Measurements from ENCODE around the gene SHMT1. TPM values are rescaled to one million over a fixed set of nuclear protein-coding genes. Genes with fewer than 3 reads are reported as not detected.

Gene SHMT1
- total RNA-seq, 1 experiment from 2014 or later: 17.7 TPM

GRCh38 chr17:18280249-18280648 is 83.1 kb downstream of the SHMT1 start:
- Histone ChIP-seq H3K4me3 (no peak overlapping the region), H3K36me3 (peaks cover 4% of the 10 kb centered on the region), H3K9me3 (no peaks in the 10 kb centered on the region), H3K27me3 (no peaks in the 10 kb centered on the region)
- DNase-seq: no peak

GRCh38 chr17:18278867-18279266 is 84.5 kb downstream of the SHMT1 start:
- no peak for DNase-seq
- H3K9me3 ChIP-seq: no peaks in the 10 kb centered on the region
- no peak overlapping the region for H3K4me3 ChIP-seq
- no peaks in the 10 kb centered on the region for H3K27me3 ChIP-seq
- H3K36me3 ChIP-seq: peaks cover 4% of the 10 kb centered on the region

Other genes starting within 250 kb of the SHMT1 start
- gene ALKBH5, start 179.7 kb downstream of the SHMT1 start, total RNA-seq (2014; rRNA removed; shearing (Covaris generic); ENCODE audit: low replicate concordance): 50.5 and 63.5 TPM in 2 replicates
- gene LLGL1, start 137.9 kb downstream of the SHMT1 start, total RNA-seq (2014; rRNA removed; shearing (Covaris generic); ENCODE audit: low replicate concordance): 12.5 and 14.4 TPM in 2 replicates
- gene FLII, start 104.8 kb downstream of the SHMT1 start, total RNA-seq (2014; rRNA removed; shearing (Covaris generic); ENCODE audit: low replicate concordance): 192 and 203 TPM in 2 replicates
- gene MIEF2, start 102.9 kb downstream of the SHMT1 start, total RNA-seq (2014; rRNA removed; shearing (Covaris generic); ENCODE audit: low replicate concordance): 3.2 and 19.9 TPM in 2 replicates
- gene TOP3A, start 48.6 kb downstream of the SHMT1 start, total RNA-seq (2014; rRNA removed; shearing (Covaris generic); ENCODE audit: low replicate concordance): 16.3 and 21.2 TPM in 2 replicates
- 2.6 and 5.2 TPM in 2 replicates for gene SMCR8, start 48.3 kb downstream of the SHMT1 start, total RNA-seq (2014; rRNA removed; shearing (Covaris generic); ENCODE audit: low replicate concordance)
- gene EVPLL, start 14.2 kb upstream of the SHMT1 start, total RNA-seq (2014; rRNA removed; shearing (Covaris generic); ENCODE audit: low replicate concordance): not detected in 2 replicates
- not detected in 2 replicates for gene LGALS9C, start 113.2 kb upstream of the SHMT1 start, total RNA-seq (2014; rRNA removed; shearing (Covaris generic); ENCODE audit: low replicate concordance)